HepG2 (cell line): Measurements from ENCODE around the gene HOXA5. TPM values are rescaled to one million over a fixed set of nuclear protein-coding genes. Genes with fewer than 3 reads are reported as not detected.

Experiments used
- ATF4 ChIP-seq, 2 experiments: fragments of 450-650 bp in 1 of 2; sonication (generic) in 1 of 2; formaldehyde crosslinking; IDR thresholded peaks; 2 replicates each; pipeline versions ENCODE4 v1.5.0 to v1.8.0; 2020 to 2022; ENCODE audit warnings: mild to moderate bottlenecking in 1 of 2, missing genetic modification reagents in 1 of 2
- HDAC2 ChIP-seq: sonication (generic); formaldehyde crosslinking; IDR thresholded peaks from 2 replicates; pipeline ENCODE4 v1.4.0; 2020; ENCODE audit warnings: missing genetic modification reagents
- HMGA1 ChIP-seq: sonication (generic); formaldehyde crosslinking; conservative IDR thresholded peaks from 2 replicates; pipeline ENCODE4 v1.4.0; 2020; ENCODE audit warnings: missing genetic modification reagents
- IRX3 ChIP-seq: sonication (generic); formaldehyde crosslinking; IDR thresholded peaks from 2 replicates; pipeline ENCODE4 v1.8.1; 2023; ENCODE audit warnings: mild to moderate bottlenecking, low read depth, missing genetic modification reagents, borderline replicate concordance
- MED8 ChIP-seq: sonication (generic); formaldehyde crosslinking; IDR thresholded peaks from 2 replicates; pipeline ENCODE4 v1.8.1; 2023; ENCODE audit warnings: mild to moderate bottlenecking, missing genetic modification reagents; ENCODE audit not compliant: insufficient replicate concordance
- SMAD9 ChIP-seq: sonication (generic); formaldehyde crosslinking; IDR thresholded peaks from 2 replicates; pipeline ENCODE4 v1.5.1; 2020; ENCODE audit warnings: mild to moderate bottlenecking, missing genetic modification reagents
- SSRP1 ChIP-seq: IDR thresholded peaks from 2 replicates; pipeline ENCODE4 v1.6.1; 2016; ENCODE audit warnings: control low read depth
- TOPORS ChIP-seq: sonication (generic); formaldehyde crosslinking; IDR thresholded peaks from 2 replicates; pipeline ENCODE4 v1.8.0; 2023; ENCODE audit warnings: mild to moderate bottlenecking, missing genetic modification reagents
- ZFP36 ChIP-seq: fragments of 150-350 bp; IDR thresholded peaks from 2 replicates; pipeline ENCODE4 v1.6.1; 2018; ENCODE audit warnings: borderline replicate concordance, low read length, low read depth; ENCODE audit not compliant: partially characterized antibody
- ZFP91 ChIP-seq: sonication (generic); formaldehyde crosslinking; IDR thresholded peaks from 2 replicates; pipeline ENCODE4 v1.9.0; 2022; ENCODE audit warnings: missing genetic modification reagents, mild to moderate bottlenecking, borderline replicate concordance
- ZNF225 ChIP-seq: sonication (generic); formaldehyde crosslinking; IDR thresholded peaks from 2 replicates; pipeline ENCODE4 v1.4.0; 2020; ENCODE audit warnings: mild to moderate bottlenecking, missing genetic modification reagents
- ZNF260 ChIP-seq: sonication (generic); formaldehyde crosslinking; IDR thresholded peaks from 2 replicates; pipeline ENCODE4 v1.4.0; 2020; ENCODE audit warnings: missing genetic modification reagents, low read depth, mild to moderate bottlenecking, borderline replicate concordance
- ZNF558 ChIP-seq: sonication (generic); formaldehyde crosslinking; IDR thresholded peaks from 2 replicates; pipeline ENCODE4 v1.9.0; 2022; ENCODE audit warnings: mild to moderate bottlenecking, missing genetic modification reagents, borderline replicate concordance
- ZNF841 ChIP-seq: sonication (generic); formaldehyde crosslinking; IDR thresholded peaks from 2 replicates; pipeline ENCODE4 v1.8.1; 2023; ENCODE audit warnings: missing genetic modification reagents, borderline replicate concordance
- polyA plus RNA-seq, 8 experiments: library from polyadenylated mRNA; depleted of rRNA in 3 of 8; stranded (reverse) in 7 of 8; unstranded in 1 of 8; fragments of >200 nt; fragmentation: Illumina TruSeq in 4 of 8; extraction: Trizol in 4 of 8; gene quantifications; 2 replicates each; pipeline versions ENCODE4 v1.2.1 to v1.2.3, GENCODE V29; 2011 to 2016; ENCODE audit warnings: low read depth in 4 of 8, missing spikeins in 1 of 8, mixed read lengths in 1 of 8; ENCODE audit not compliant: insufficient read depth in 1 of 8
- total RNA-seq, 5 experiments: library from RNA; depleted of rRNA; stranded (reverse); fragments of >200 nt; fragmentation: Illumina TruSeq; extraction: Trizol; gene quantifications; 2 replicates each; pipeline ENCODE4 v1.2.3, GENCODE V29; 2016; ENCODE audit warnings: low read depth in 1 of 5
- TF ChIP-seq, protein P1 (sequence below): sonication (generic); formaldehyde crosslinking; IDR thresholded peaks from 2 replicates; pipeline ENCODE4 v1.5.0; 2020; ENCODE audit warnings: missing genetic modification reagents, mild to moderate bottlenecking, borderline replicate concordance
- TF ChIP-seq, protein P2 (sequence below): sonication (generic); formaldehyde crosslinking; IDR thresholded peaks from 2 replicates; pipeline ENCODE4 v1.8.1; 2023; ENCODE audit warnings: mild to moderate bottlenecking, inconsistent platforms, moderate library complexity, missing genetic modification reagents, borderline replicate concordance
- TF ChIP-seq, protein P3 (sequence below): sonication (generic); formaldehyde crosslinking; IDR thresholded peaks from 2 replicates; pipeline ENCODE4 v1.4.0; 2020; ENCODE audit warnings: missing genetic modification reagents
- TF ChIP-seq, protein P4 (sequence below): sonication (generic); formaldehyde crosslinking; IDR thresholded peaks from 2 replicates; pipeline ENCODE4 v1.5.0; 2020; ENCODE audit warnings: missing genetic modification reagents

HOXA5 gene
- total and polyA plus RNA-seq, 2 of the 13 experiments (the other 11 are each of a cell fraction or from before 2014, with no cell fraction given) = 3.2 to 3.6 TPM

GRCh38 chr7:27143023-27143949 is at the start of gene HOXA5 (continued):
- no peak for TF ChIP-seq ATF4 (CRISPR knock-in tag; IDR thresholded peaks at IDR 0.05)
- TF ChIP-seq TOPORS (CRISPR knock-in tag) = no peak
- no peak for TF ChIP-seq HMGA1 (CRISPR knock-in tag)
- no peak for TF ChIP-seq ZNF260 (CRISPR knock-in tag)
- TF ChIP-seq SSRP1 (CRISPR knock-in tag) = no peak
- TF ChIP-seq ZNF225 (CRISPR knock-in tag) = no peak
- TF ChIP-seq, protein P1, sequence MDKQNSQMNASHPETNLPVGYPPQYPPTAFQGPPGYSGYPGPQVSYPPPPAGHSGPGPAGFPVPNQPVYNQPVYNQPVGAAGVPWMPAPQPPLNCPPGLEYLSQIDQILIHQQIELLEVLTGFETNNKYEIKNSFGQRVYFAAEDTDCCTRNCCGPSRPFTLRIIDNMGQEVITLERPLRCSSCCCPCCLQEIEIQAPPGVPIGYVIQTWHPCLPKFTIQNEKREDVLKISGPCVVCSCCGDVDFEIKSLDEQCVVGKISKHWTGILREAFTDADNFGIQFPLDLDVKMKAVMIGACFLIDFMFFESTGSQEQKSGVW (CRISPR knock-in tag) = no peak
- 0 out of 2 replicates have a peak, but pooled peaks have one; percentile 45 for TF ChIP-seq ZFP91
- no peak for TF ChIP-seq IRX3 (CRISPR knock-in tag)
- TF ChIP-seq HDAC2 (CRISPR knock-in tag) = no peak
- TF ChIP-seq, protein P2, sequence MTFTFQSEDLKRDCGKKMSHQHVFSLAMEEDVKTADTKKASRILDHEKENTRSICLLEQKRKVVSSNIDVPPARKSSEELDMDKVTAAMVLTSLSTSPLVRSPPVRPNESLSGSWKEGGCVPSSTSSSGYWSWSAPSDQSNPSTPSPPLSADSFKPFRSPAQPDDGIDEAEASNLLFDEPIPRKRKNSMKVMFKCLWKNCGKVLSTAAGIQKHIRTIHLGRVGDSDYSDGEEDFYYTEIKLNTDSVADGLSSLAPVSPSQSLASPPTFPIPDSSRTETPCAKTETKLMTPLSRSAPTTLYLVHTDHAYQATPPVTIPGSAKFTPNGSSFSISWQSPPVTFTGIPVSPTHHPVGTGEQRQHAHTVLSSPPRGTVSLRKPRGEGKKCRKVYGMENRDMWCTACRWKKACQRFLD (CRISPR knock-in tag) = no peak
- no peak for TF ChIP-seq ZNF558 (CRISPR knock-in tag)
- TF ChIP-seq, protein P3, sequence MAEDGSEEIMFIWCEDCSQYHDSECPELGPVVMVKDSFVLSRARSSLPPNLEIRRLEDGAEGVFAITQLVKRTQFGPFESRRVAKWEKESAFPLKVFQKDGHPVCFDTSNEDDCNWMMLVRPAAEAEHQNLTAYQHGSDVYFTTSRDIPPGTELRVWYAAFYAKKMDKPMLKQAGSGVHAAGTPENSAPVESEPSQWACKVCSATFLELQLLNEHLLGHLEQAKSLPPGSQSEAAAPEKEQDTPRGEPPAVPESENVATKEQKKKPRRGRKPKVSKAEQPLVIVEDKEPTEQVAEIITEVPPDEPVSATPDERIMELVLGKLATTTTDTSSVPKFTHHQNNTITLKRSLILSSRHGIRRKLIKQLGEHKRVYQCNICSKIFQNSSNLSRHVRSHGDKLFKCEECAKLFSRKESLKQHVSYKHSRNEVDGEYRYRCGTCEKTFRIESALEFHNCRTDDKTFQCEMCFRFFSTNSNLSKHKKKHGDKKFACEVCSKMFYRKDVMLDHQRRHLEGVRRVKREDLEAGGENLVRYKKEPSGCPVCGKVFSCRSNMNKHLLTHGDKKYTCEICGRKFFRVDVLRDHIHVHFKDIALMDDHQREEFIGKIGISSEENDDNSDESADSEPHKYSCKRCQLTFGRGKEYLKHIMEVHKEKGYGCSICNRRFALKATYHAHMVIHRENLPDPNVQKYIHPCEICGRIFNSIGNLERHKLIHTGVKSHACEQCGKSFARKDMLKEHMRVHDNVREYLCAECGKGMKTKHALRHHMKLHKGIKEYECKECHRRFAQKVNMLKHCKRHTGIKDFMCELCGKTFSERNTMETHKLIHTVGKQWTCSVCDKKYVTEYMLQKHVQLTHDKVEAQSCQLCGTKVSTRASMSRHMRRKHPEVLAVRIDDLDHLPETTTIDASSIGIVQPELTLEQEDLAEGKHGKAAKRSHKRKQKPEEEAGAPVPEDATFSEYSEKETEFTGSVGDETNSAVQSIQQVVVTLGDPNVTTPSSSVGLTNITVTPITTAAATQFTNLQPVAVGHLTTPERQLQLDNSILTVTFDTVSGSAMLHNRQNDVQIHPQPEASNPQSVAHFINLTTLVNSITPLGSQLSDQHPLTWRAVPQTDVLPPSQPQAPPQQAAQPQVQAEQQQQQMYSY (CRISPR knock-in tag) = no peak
- no peak for TF ChIP-seq SMAD9 (CRISPR knock-in tag)
- TF ChIP-seq ZFP36 = no peak
- TF ChIP-seq, protein P4, sequence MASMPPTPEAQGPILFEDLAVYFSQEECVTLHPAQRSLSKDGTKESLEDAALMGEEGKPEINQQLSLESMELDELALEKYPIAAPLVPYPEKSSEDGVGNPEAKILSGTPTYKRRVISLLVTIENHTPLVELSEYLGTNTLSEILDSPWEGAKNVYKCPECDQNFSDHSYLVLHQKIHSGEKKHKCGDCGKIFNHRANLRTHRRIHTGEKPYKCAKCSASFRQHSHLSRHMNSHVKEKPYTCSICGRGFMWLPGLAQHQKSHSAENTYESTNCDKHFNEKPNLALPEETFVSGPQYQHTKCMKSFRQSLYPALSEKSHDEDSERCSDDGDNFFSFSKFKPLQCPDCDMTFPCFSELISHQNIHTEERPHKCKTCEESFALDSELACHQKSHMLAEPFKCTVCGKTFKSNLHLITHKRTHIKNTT = no peak
- TF ChIP-seq ZNF841 = no peak
- no peak for TF ChIP-seq MED8 (CRISPR knock-in tag)
